GM19463 (cell line): ENCODE measurements around the gene SCN4A.
"Not testable (repeated sequence)": the region's sequence is repeated elsewhere in the genome, so short reads cannot be mapped to it uniquely, and the experiment has no call there.

Source experiments
- ATAC-seq: cut with Tn5 transposase; IDR thresholded peaks from one replicate; pipeline ENCODE4 v1.9.1; 2021; ENCODE audit warnings: mild to moderate bottlenecking, moderate library complexity; ENCODE audit not compliant: unreplicated experiment

The SCN4A gene

DNA sequence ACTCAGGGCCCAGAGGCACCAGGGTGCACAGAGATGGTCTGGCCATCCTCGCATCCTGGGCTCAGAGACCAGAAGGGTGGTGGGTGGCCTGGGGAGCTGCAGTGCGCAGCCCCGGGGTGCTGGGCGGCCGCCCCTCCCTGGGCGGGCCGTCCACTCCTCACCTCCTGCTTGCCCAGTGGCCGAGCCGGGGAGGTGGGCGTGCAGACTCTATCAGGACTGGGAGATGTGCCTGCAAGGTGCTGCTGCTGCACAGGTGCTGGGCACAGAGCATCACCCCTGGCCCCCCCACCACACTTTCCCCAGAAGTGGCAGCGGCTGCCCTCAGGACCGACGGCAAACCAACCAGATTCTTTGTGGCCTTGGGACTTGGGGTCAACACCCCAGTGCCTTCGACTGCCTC is at the start of gene SCN4A:
Gene SCN4A, minus strand, starts transcription at position 123 of the 400 bp plus-strand sequence. Its CDS starts 77 bp downstream, at position 46.
- ATAC-seq, result no peak

DNA sequence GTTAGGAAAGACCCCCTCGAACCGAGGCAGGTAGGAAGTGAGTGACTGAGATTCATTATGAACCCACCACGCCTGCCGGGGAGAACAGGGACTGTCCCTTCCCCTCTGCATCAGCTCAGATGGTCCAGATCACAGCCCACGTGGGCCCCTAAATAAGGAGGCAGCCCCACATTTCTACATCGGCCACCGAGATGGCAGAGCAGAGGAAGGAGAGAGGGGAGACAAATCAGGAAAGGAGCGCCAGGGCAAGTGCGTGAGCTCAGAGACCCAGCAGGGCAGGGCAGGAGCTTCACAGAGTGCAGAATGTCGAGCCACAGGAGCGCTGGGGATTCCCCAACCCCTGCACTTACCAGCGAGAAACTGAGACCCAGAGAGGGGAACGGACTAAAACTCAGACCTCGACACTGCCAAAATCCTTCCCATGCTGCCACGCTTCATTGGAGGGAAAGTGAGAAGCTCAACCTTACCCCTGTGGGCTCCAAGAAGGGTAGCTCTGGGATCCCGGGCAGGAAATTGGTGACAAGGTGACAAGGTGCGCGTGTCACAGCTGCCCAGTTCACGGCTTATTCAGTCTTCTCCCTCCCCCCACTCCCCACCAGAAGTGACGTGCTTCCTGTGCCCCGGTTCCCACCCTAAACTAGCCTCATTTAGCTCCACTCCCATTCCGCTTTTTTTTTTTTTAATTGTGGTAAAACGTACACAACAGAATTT is 47.5 kb upstream of the SCN4A start, which contains the start of gene ICAM2:
Gene ICAM2, minus strand, starts transcription at position 578 of the 711 bp plus-strand sequence. CDS start 13,942 bp downstream, outside the sequence.
- ATAC-seq, result peak; percentile 62

DNA sequence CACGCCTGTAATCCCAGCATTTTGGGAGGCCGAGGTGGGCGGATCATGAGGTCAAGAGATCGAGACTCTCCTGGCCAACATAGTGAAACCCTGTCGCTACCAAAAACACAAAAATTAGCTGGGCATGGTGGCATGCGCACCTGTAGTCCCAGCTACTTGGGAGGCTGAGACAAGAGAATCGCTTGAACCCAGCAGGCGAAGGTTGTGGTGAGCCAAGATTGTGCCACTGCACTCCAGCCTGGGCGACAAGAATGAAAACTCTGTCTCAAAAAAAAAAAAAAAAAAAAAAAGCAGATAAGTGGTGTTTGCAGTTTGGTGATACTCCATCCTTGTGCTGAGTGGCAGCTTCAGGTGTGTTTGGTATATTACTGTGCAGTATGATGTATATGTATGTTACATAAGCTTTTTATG is 46.8 kb upstream of the SCN4A start:
- not testable (repeated sequence) for ATAC-seq

GRCh38 chr17:64017381-64017980 is 44.8 kb upstream of the SCN4A start:
- no peak for ATAC-seq

- no peak for ATAC-seq
Observed at GRCh38 chr17:64016974-64017373, 44.3 kb upstream of the SCN4A start.

- no peak for ATAC-seq
Observed at GRCh38 chr17:64016231-64016784, 43.6 kb upstream of the SCN4A start.

GRCh38 chr17:64015447-64015846 is 42.7 kb upstream of the SCN4A start:
- no peak for ATAC-seq

GRCh38 chr17:64009571-64010402 is 37.1 kb upstream of the SCN4A start:
- ATAC-seq, result no peak

GRCh38 chr17:64008830-64009229 is 36.1 kb upstream of the SCN4A start:
- ATAC-seq, result no peak

DNA sequence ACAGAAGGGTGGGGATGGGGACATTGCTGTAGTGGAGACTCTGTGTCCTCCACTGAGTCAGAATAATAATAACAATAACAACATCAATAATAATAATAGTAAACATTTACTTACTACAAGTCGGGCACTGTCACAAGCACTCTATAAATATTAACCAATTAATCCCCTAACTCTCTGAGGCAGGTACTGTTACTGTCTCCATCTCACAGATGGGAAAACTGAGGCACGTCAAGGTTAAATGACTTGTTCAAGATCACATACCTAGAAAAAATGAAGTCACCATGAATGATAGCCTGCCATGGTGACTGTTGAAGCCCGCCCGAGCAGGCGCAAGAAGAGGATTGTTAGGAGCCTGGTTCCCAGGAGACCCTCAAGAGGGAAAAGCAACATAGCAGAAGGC is 35.6 kb upstream of the SCN4A start:
- ATAC-seq, result no peak

GRCh38 chr17:64007838-64008282 is 35.1 kb upstream of the SCN4A start:
- no peak for ATAC-seq

DNA sequence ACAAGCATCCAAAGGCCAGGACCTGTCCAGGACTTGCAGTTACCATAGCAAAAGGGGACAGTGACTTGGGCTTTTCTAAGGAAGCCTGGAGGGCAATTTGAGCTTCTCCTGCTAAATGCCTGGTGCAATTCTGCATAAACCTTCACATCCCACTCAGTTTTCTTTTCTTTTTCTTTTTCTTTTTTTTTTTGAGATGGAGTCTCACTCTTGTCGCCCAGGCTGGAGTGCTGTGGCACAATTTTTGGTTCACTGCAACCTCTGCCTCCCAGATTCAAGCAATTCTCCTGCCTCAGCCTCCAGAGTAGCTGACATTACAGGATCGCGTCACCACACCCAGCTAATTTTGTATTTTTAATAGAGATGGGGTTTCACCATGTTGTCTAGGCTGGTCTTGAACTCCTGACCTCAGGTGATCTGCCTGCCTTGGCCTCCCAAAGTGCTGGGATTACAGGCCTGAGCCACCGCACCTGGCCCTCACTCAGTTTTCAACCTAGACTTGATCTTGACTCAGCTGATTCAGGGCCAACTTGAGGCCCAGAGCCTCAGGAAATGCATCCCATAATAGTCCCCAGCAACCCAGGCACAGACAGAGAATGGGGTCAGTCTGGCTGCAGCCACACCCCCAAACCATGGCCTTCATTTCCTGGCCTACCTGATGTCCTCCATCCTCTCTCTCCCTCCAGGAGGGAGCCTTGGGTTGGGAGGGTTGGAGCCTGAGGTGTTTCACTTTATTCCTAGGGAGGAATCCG is 34.5 kb upstream of the SCN4A start:
- not testable (repeated sequence) for ATAC-seq

DNA sequence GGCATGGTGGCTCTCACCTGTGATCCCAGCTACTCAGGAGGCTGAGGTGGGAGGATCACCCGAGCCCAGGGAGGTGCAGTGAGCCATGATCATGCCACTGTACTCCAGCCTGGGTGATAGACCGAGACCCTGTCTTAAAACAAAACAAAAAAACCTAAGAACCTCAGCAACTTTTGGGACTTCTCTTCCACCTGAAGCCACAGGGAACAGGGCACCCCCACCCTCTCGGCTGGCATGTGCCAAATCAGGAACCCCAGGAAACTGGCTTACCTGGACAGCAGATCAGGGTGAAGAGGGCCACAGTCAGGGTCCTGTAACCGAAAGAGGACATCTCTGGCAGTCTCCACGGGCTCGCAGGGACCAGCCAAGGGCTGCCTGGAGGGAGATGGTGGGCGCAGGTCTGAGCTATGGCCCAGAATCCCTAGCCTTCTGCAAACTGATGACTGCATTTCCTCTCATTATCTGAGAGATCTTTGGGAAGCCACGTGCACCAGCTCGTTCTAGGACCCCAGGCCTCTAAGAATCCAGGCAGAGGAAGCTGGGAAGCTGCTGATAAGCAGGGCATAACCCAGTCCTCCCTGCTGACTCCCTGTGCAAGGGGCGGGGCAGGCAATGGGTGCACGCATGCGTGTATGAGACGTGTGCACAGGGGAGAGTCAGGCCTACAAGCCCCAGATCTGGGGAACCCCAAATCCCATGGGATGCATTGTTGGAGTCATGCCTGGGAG is 33.8 kb upstream of the SCN4A start:
- ATAC-seq, result no peak

DNA sequence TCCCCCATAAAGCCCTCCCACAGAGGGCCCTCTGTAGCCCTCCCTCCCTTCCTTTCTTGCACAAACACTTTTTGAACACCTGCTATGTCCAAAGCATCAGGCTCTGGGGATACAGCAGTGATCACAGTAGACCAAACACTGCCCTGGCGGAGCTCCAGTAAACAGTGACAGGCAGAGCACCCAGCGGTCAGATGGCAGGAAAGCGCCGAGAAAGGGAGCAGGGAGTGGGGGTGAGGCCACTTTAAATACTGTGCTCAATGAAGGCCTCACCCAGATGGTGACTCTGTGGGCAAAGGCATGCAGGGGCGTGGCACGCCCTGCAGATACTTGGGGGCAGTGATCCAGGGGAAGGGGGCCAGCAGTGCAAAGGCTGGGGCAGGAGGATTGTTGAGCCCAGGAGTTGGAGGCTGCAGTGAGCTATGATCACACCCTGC is 33.0 kb upstream of the SCN4A start:
- ATAC-seq, result no peak

DNA sequence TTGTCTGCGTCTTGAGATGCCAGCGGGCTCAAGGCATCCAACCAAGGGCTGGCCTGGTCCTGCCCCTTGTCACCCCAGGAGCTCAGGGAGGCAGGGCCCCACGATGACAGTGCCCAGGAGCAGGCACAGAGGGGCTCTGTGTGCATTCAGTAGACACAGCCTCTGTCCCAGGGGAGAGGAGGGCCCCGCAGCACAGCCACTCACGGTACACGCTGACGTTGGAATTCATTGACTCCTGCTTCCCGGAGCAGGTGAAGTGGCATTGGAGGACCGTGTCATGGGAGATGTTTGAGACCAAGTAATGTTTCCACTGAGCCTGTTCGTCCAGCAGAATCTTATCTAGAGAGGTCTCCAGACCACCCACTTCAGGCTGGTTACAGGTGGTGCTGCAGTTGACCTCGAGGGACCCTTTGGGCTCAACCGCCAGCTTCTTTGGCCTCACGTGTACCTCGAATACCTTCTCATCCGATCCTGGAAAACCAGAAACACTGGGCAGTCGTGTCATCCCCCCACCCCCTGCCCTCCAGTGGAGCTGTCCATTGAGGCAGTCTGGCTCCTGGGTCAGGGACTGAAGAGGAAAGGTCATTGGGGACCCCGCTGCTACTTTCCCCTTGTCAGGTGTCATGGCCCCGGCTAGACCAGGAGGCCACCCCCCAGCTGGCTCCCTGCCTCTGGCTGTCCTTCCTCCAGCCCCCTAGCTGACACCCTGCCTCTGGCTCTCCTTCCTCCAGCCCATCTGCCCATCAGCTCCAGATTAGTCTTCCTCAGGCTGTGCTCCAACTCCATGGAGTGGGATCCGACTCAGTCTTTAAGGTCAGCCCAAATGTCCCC is 32.4 kb upstream of the SCN4A start:
- ATAC-seq, result no peak

DNA sequence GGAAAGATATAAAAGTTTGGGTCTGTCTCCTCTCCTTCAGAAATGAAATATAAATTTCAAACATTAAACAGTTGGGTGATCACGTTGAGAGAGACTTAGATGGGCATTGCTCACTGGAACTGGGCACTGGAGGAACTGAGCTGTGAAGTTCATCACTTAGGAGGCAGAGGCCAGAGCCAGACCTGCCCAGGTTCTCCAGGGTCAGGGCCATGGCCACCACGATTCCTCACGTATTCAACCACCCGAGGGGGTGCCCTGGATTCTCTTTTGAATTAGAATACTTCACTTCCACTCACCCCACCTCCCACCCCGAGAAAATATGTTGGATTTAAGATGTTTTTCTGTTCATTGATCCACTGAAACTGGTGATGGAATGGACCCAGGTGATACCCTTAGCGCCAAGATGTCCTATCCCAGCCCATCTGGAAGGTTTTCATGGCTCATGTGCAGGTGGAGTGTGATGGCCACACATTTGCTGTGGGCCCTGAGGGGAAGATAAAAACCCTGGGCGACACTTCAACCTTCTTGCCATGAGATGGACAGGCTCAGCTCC is 31.6 kb upstream of the SCN4A start:
- no peak for ATAC-seq

DNA sequence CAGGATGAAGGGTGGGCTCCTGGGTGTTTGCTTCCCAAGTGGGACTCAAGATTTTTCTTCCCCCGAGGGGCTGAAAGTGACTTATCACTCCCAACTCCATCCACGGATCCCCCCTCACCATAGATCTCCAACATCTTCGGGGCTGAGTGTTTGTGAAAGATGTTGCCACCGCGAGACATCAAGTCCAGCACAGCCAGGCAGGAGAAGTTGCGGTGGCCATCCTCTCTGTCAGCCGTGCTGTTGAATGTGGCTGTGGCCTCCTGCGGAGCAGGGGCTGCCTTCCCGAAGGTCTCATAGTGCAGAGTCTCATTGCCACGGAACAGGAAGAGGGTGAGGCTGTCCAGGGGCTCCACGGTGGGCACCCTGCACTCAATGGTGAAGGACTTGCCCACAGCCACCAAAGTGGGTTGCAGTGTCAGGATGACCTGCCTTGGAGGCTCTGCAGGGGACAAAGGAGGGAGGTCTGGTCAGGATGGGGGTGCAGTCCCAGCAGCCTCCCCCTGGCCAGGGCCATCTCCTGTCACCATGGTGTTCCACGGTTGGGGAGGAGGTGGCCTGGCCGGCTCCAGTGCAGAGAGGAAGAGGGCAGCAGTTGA is 30.9 kb upstream of the SCN4A start:
- ATAC-seq, result no peak
